ENCODE data around the gene APP. TPM values are rescaled to one million over a fixed set of nuclear protein-coding genes. Genes with fewer than 3 reads are reported as not detected.

The APP gene
- total and polyA plus RNA-seq, 2 of the 13 experiments (the other 11 are each of a cell fraction or from before 2014, with no cell fraction given): 70.6 to 262 TPM

DNA sequence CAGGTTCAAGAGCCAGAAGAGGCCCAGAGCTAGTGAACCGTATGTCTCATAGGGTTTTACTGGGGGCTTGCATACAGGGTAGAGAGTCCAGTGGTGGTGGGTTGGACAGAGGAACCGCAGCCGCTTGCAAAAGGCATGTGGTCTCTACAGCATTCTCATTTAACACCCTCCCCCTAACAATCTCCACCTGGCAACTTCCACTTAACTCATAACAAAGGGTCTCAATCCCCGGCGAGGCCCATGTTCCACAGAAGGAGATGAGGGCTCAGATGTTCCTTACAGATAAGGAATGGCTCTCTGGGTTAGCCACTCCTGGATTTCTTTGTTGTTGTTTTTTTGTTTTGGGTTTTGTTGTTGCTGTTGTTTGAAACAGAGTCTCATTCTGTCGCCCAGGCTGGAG lies 106.1 kb downstream of the APP start:
- no TSS peak for BruUV-seq (replicated peaks)
- H2AFZ ChIP-seq (ENCODE audit: low read length): no peak overlapping the region
- TF ChIP-seq PPARG (CRISPR knock-in tag; conservative IDR thresholded peaks at IDR 0.05) (no peak), HOXA7 (CRISPR knock-in tag; IDR thresholded peaks at IDR 0.05) (no peak), GATAD1 (CRISPR knock-in tag; IDR thresholded peaks at IDR 0.05) (no peak), ZNF747 (CRISPR knock-in tag; IDR thresholded peaks at IDR 0.05; ENCODE audit: borderline replicate concordance) (no peak), ZFP36L2 (CRISPR knock-in tag; IDR thresholded peaks at IDR 0.05) (no peak), ZNF563 (CRISPR knock-in tag; IDR thresholded peaks at IDR 0.05) (no peak), ZNF12 (CRISPR knock-in tag; IDR thresholded peaks at IDR 0.05) (no peak), NONO (IDR thresholded peaks at IDR 0.05) (no peak), NONO (CRISPR knock-in tag; conservative IDR thresholded peaks at IDR 0.05) (no peak), ETV5 (CRISPR knock-in tag; IDR thresholded peaks at IDR 0.05; ENCODE audit: borderline replicate concordance) (no peak), GLI4 (CRISPR knock-in tag; IDR thresholded peaks at IDR 0.05; ENCODE audit: borderline replicate concordance) (no peak), ZSCAN30 (CRISPR knock-in tag; IDR thresholded peaks at IDR 0.05) (no peak), RELA (CRISPR knock-in tag; IDR thresholded peaks at IDR 0.05) (no peak), ZNF235 (CRISPR knock-in tag; IDR thresholded peaks at IDR 0.05; ENCODE audit: borderline replicate concordance) (no peak), ZBTB7A (CRISPR knock-in tag; IDR thresholded peaks at IDR 0.05) (no peak), CCDC6 (CRISPR knock-in tag; IDR thresholded peaks at IDR 0.05) (no peak), ERF (CRISPR knock-in tag; IDR thresholded peaks at IDR 0.05) (no peak), EED (CRISPR knock-in tag; IDR thresholded peaks at IDR 0.05) (no peak), POLR2AphosphoS2 (IDR thresholded peaks at IDR 0.05; ENCODE audit: low read depth, low read length) (no peak)
- TF ChIP-seq, protein P1, sequence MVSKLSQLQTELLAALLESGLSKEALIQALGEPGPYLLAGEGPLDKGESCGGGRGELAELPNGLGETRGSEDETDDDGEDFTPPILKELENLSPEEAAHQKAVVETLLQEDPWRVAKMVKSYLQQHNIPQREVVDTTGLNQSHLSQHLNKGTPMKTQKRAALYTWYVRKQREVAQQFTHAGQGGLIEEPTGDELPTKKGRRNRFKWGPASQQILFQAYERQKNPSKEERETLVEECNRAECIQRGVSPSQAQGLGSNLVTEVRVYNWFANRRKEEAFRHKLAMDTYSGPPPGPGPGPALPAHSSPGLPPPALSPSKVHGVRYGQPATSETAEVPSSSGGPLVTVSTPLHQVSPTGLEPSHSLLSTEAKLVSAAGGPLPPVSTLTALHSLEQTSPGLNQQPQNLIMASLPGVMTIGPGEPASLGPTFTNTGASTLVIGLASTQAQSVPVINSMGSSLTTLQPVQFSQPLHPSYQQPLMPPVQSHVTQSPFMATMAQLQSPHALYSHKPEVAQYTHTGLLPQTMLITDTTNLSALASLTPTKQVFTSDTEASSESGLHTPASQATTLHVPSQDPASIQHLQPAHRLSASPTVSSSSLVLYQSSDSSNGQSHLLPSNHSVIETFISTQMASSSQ (IDR thresholded peaks at IDR 0.05; ENCODE audit: low read depth): no peak
- TF ChIP-seq, protein P1 (CRISPR knock-in tag; IDR thresholded peaks at IDR 0.05; ENCODE audit: borderline replicate concordance): no peak
- in situ Hi-C loops (cut with HindIII; ENCODE audit: extremely low pct_ligation_motif_present, low pct_unique_long_range_greater_than_20kb): no loop called here
- H3K4me3 ChIP-seq (replicated peaks in 1 of 3; ENCODE audit: insufficient read depth in 1 of 3, low read depth in 2 of 3, low read length in 3 of 3): no peak overlapping the region
- 71% methylated on average over 6 of the region's 6 CpGs for WGBS (ENCODE audit: low lambda C conversion rate)
- ATAC-seq (no peak), DNase-seq (ENCODE audit: low spot score) (no peak), FAIRE-seq (no peak)
- peaks cover 12% of the 10 kb centered on the region for H3K79me2 ChIP-seq (ENCODE audit: insufficient read depth, low read length)
- intact Hi-C loops (cut with micrococcal nuclease; ENCODE audit: unreplicated experiment): loop anchor here (10.0 kb wide), 1 partner anchor 100 kb away; no protein-coding TSS in a partner anchor
- H3K27me3 ChIP-seq (ENCODE audit: control insufficient read depth in 1 of 2, insufficient read depth in 2 of 2, low read length in 2 of 2): no peaks in the 10 kb centered on the region
- H4K20me1 ChIP-seq (ENCODE audit: insufficient read depth, low read length): 0 out of 2 replicates have a peak, but pooled peaks cover 5% of the 10 kb centered on the region
- no peak overlapping the region for H3K4me2 ChIP-seq (ENCODE audit: low read depth, low read length)
- ChIA-PET CTCF (ENCODE audit: low intra/inter-chr PET ratio, low total read pairs) (no interaction called here), POLR2A (no interaction called here)
- H3K27ac ChIP-seq (ENCODE audit: extremely low read length, insufficient read depth, low read length): no peak overlapping the region
- no peaks in the 10 kb centered on the region for H3K9me3 ChIP-seq (ENCODE audit: low read length)
- no peaks in the 10 kb centered on the region for H3K4me1 ChIP-seq (ENCODE audit: insufficient read depth, low read length)
- H3K36me3 ChIP-seq (replicated peaks in 1 of 2; ENCODE audit: control insufficient read depth in 1 of 2, insufficient read depth in 2 of 2, low read length in 2 of 2): no peaks in the 10 kb centered on the region
- no peak overlapping the region for H3K9ac ChIP-seq (ENCODE audit: insufficient read depth, low read depth, low read length)

Data from HepG2 (cell line).